ENCODE results near the gene RP2.

RP2 gene

DNA sequence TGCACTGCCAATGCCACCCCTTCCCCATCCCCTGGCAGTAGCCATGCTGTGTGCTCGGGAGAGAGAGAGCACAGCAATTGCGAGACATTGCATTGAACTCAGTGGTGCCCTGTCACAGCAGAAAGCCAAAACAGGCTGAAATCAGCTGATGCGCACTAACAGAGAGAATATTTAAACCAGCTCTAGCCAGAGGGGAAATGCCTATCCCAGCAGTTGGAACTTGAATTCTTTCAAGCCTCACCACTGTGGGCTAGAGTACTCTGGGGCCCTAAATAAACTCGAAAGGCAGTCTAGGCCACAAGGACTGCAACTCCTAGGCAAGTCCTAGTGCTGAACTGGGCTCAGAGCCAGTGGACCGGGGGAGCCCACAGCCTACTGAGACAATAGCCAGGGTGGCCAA is 17.7 kb upstream of the RP2 start:
- no peaks in the 10 kb centered on the region for H3K27me3 ChIP-seq
- TF ChIP-seq, protein P1, sequence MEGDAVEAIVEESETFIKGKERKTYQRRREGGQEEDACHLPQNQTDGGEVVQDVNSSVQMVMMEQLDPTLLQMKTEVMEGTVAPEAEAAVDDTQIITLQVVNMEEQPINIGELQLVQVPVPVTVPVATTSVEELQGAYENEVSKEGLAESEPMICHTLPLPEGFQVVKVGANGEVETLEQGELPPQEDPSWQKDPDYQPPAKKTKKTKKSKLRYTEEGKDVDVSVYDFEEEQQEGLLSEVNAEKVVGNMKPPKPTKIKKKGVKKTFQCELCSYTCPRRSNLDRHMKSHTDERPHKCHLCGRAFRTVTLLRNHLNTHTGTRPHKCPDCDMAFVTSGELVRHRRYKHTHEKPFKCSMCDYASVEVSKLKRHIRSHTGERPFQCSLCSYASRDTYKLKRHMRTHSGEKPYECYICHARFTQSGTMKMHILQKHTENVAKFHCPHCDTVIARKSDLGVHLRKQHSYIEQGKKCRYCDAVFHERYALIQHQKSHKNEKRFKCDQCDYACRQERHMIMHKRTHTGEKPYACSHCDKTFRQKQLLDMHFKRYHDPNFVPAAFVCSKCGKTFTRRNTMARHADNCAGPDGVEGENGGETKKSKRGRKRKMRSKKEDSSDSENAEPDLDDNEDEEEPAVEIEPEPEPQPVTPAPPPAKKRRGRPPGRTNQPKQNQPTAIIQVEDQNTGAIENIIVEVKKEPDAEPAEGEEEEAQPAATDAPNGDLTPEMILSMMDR (IDR thresholded peaks at IDR 0.05; ENCODE audit: low read depth, low read length), result no peak
- no peaks in the 10 kb centered on the region for H3K9me3 ChIP-seq
- H3K4me3 ChIP-seq (ENCODE audit: low read depth, low read length), result no peak overlapping the region
- no peaks in the 10 kb centered on the region for H3K4me1 ChIP-seq
- no peak for DNase-seq
- H3K36me3 ChIP-seq, result no peaks in the 10 kb centered on the region

DNA sequence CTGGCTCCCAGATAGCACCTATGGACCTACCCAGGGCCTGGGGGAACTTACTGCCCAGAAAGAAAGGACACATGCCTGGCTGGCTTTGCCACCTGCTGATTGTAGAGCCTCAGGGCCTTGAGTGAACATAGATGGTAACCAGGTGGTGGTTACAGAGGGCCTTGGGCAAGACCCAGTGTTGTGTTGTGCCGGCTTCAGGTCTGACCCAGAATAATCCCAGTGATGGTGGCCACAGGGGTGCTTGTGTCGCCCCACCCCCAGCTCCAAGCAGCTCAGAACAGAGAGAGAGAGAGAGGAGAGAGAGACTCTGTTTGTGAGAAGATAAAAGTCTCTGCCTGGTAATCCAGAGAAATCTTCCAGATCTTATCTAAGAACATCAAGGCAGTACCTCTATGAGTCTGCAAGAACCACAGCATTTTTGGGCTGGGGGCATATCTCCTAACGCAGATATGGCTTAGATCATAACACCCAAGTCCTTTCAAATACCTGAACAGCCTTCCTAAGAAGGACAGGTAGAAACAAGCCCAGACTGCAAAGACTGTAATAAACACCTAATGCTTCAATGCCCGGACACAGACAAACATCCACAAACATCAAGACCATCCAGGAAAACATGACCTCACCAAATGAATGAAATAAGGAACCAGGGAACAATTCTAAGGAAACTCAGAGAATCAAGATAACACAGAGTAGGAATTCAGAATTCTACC is 16.3 kb upstream of the RP2 start:
- Histone ChIP-seq H3K27me3 (no peaks in the 10 kb centered on the region), H3K9me3 (no peaks in the 10 kb centered on the region), H3K36me3 (no peaks in the 10 kb centered on the region), H3K4me3 (ENCODE audit: low read depth, low read length) (no peak overlapping the region), H3K4me1 (no peaks in the 10 kb centered on the region)
- DNase-seq, result no peak
- TF ChIP-seq, protein P1 (IDR thresholded peaks at IDR 0.05; ENCODE audit: low read depth, low read length), result no peak

DNA sequence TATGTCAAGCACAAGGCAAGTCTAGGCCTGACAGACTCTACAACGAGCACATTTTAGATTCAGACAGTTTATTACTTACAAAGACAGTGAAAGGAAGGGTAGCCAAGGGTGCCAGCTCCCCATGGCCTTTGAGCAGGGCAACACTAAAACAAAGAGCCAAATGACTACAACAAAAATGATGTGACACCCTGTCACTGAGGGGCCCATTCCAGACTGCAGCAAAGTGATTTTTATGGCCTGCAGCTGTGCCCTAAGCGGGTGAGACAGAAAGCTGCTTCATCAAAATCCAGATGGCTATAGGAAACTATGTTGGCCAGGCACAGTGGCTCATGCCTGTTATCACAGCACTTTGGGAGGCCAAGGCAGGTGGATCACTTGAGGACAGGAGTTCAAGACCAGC is 13.4 kb upstream of the RP2 start:
- Histone ChIP-seq H3K9me3 (no peaks in the 10 kb centered on the region), H3K4me3 (ENCODE audit: low read depth, low read length) (no peak overlapping the region), H3K36me3 (no peaks in the 10 kb centered on the region), H3K4me1 (no peaks in the 10 kb centered on the region), H3K27me3 (no peaks in the 10 kb centered on the region)
- TF ChIP-seq, protein P1 (IDR thresholded peaks at IDR 0.05; ENCODE audit: low read depth, low read length), result no peak
- no peak for DNase-seq

DNA sequence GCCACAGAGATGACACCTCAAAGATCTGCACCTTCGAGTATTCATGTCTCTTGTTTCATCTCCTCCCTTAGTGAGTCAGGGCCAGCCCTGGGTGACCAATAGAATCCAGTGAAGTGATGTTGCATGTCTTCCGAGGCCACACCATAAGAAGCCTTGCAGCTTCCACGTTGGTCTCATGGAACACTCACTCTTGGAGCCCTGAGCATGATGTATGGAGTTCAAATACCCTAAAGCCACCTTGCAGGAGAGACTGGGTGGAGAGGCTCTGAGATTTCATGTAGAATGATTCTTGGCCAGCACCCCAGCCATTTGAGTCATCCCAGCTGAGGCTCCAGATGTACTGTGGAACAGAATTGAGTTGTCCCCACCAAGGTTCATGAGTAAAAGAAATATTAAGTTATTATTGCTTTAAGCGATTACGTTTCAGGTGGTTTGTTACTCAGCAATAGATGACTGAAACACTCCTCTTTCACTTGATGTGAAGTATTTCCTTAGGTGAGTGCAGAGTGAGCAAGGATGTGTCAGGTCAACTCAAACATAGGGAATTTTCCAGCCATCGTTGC is 5.0 kb upstream of the RP2 start:
- TF ChIP-seq, protein P1 (IDR thresholded peaks at IDR 0.05; ENCODE audit: low read depth, low read length), result no peak
- no peak for DNase-seq
- no peaks in the 10 kb centered on the region for H3K9me3 ChIP-seq
- H3K27me3 ChIP-seq, result no peaks in the 10 kb centered on the region
- no peaks in the 10 kb centered on the region for H3K4me1 ChIP-seq
- H3K36me3 ChIP-seq, result no peaks in the 10 kb centered on the region
- H3K4me3 ChIP-seq (ENCODE audit: low read depth, low read length), result no peak overlapping the region

DNA sequence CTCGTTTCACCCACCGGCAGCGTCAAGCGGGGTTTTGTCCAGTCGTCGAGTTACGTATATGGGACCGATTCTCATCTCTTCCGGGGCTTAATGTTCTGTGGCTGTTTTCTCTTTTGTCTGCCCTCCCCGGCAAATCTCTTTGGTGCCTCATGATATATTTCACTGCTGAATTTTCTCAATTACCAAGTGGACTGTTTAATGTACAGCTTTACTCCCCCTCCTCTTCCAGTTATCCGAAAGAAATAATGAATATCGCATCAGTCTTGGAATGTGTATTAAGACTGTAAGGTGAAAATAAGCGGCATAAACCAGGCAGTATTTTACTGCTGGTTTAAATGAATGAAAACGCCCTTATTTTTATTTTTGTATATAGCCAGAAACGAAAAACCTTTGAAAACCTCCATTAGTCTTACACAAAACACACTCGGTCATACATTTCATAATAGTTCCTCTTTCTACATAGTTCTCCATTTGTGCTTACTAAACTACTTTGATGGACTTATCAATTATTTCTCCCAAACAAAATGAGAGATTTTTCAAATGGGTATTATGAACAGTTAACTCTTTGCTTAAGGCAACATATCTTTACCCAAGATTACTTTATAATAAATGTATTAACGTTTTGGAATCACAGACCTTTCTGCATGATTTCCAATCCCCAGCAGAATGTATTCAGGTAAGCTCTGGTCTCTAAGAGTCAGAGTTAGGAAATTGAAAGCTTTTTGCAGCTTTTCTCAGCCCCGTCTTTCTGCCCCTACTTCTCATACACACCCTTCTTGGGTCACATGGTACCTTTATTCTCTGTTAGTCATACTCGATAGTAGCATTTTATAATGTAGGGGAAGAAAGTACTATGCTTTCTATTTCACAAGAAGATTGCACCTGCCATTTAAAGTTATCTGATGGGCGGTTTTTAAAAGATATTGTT is 979 bp downstream of the RP2 start:
- Histone ChIP-seq H3K4me1 (no peaks in the 10 kb centered on the region), H3K36me3 (no peaks in the 10 kb centered on the region), H3K27me3 (no peaks in the 10 kb centered on the region), H3K9me3 (no peaks in the 10 kb centered on the region), H3K4me3 (ENCODE audit: low read depth, low read length) (peak overlapping the region; percentile 74)
- DNase-seq, result no peak
- TF ChIP-seq, protein P1 (IDR thresholded peaks at IDR 0.05; ENCODE audit: low read depth, low read length), result no peak
